Measurements from ENCODE around the gene LIF.

Gene LIF

DNA sequence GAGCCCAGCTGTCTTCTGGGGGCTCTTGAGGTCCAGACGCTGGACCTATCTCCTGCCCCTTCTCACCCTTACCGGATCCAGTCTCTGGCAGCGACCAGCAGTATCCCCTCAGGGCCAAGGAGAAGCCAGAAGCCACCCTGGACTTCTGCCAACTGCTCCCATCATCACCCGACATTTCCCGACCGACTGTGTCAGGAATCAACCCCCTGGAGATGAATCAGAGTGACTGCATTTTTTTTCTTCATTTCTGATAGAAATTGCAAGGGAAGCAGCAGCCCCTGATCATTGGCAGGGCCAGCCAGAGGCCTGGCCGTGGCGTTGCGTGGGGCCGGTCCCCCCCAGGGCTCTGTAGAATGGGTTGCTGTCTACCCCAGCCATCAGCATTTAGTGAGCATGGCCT lies 5.2 kb upstream of the LIF start:
- Histone ChIP-seq H2AFZ (ENCODE audit: low read length) (no peak overlapping the region), H3K4me1 (ENCODE audit: insufficient read depth, low read length, poor library complexity, severe bottlenecking) (peaks cover 32% of the 10 kb centered on the region), H3K9me2 (replicated peaks; ENCODE audit: low read depth, low read length) (no peaks in the 10 kb centered on the region), H3K27me3 (ENCODE audit: insufficient read depth, low read length, poor library complexity, severe bottlenecking) (no peaks in the 10 kb centered on the region), H3K4me2 (ENCODE audit: low read depth, low read length, poor library complexity, severe bottlenecking) (no peak overlapping the region), H4K20me1 (ENCODE audit: insufficient read depth, low read length, poor library complexity, severe bottlenecking) (no peaks in the 10 kb centered on the region), H3K4me3 (ENCODE audit: low read length, poor library complexity, severe bottlenecking) (no peak overlapping the region), H3K9ac (ENCODE audit: low read depth, low read length, poor library complexity, severe bottlenecking) (no peak overlapping the region), H3F3A (ENCODE audit: low read depth) (no peaks in the 10 kb centered on the region), H3K36me3 (ENCODE audit: insufficient read depth, low read length) (no peaks in the 10 kb centered on the region), H3K79me2 (ENCODE audit: insufficient read depth, low read length) (no peaks in the 10 kb centered on the region), H3K9me3 (ENCODE audit: insufficient read depth, low read depth, low read length) (no peaks in the 10 kb centered on the region)
- TF ChIP-seq, protein P1, sequence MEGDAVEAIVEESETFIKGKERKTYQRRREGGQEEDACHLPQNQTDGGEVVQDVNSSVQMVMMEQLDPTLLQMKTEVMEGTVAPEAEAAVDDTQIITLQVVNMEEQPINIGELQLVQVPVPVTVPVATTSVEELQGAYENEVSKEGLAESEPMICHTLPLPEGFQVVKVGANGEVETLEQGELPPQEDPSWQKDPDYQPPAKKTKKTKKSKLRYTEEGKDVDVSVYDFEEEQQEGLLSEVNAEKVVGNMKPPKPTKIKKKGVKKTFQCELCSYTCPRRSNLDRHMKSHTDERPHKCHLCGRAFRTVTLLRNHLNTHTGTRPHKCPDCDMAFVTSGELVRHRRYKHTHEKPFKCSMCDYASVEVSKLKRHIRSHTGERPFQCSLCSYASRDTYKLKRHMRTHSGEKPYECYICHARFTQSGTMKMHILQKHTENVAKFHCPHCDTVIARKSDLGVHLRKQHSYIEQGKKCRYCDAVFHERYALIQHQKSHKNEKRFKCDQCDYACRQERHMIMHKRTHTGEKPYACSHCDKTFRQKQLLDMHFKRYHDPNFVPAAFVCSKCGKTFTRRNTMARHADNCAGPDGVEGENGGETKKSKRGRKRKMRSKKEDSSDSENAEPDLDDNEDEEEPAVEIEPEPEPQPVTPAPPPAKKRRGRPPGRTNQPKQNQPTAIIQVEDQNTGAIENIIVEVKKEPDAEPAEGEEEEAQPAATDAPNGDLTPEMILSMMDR (conservative IDR thresholded peaks at IDR 0.05; ENCODE audit: low read length), result no peak
- no peak for TF ChIP-seq EZH2phosphoT487 (IDR thresholded peaks at IDR 0.05; ENCODE audit: borderline replicate concordance)

DNA sequence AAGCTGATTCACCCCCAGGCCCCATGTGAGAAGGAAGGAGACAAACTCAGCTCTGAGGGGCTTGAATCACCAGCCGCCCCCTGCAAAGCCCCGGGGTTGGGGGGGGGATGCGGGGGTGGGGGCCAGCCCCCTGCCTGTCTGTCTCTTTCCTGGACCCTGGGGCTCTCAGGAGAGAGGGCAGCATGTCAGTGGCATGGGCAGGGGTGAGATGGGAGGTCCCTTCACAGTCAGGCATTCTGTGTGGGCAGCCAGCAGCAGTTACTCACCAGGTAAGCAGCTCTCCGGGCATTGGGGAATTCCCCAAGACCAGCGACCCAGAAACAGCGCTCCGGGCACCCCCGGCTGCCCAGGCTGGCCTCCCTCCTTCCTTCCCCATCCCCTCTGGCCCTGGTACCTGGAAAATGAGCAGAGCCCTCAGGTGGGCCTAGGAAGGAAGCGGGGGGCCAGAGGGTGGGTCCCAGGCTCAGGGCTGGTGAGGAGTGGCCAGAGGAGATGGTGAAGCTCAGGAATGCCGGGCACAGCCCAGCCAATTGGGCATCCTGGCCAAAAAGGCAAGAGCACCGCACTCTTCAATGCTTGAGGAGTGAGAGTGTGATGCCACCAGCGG lies 4.2 kb upstream of the LIF start:
- H3K36me3 ChIP-seq (ENCODE audit: insufficient read depth, low read length), result no peaks in the 10 kb centered on the region
- H3K27me3 ChIP-seq (ENCODE audit: insufficient read depth, low read length, poor library complexity, severe bottlenecking), result no peaks in the 10 kb centered on the region
- H2AFZ ChIP-seq (ENCODE audit: low read length), result no peak overlapping the region
- no peak overlapping the region for H3K4me2 ChIP-seq (ENCODE audit: low read depth, low read length, poor library complexity, severe bottlenecking)
- H3K9me3 ChIP-seq (ENCODE audit: insufficient read depth, low read depth, low read length), result no peaks in the 10 kb centered on the region
- H3K4me1 ChIP-seq (ENCODE audit: insufficient read depth, low read length, poor library complexity, severe bottlenecking), result peaks cover 41% of the 10 kb centered on the region
- H4K20me1 ChIP-seq (ENCODE audit: insufficient read depth, low read length, poor library complexity, severe bottlenecking), result no peaks in the 10 kb centered on the region
- TF ChIP-seq, protein P1 (conservative IDR thresholded peaks at IDR 0.05; ENCODE audit: low read length), result no peak
- no peak for TF ChIP-seq EZH2phosphoT487 (IDR thresholded peaks at IDR 0.05; ENCODE audit: borderline replicate concordance)
- H3F3A ChIP-seq (ENCODE audit: low read depth), result no peaks in the 10 kb centered on the region
- no peaks in the 10 kb centered on the region for H3K79me2 ChIP-seq (ENCODE audit: insufficient read depth, low read length)
- H3K9ac ChIP-seq (ENCODE audit: low read depth, low read length, poor library complexity, severe bottlenecking), result no peak overlapping the region
- no peak overlapping the region for H3K4me3 ChIP-seq (ENCODE audit: low read length, poor library complexity, severe bottlenecking)
- no peaks in the 10 kb centered on the region for H3K9me2 ChIP-seq (replicated peaks; ENCODE audit: low read depth, low read length)

DNA sequence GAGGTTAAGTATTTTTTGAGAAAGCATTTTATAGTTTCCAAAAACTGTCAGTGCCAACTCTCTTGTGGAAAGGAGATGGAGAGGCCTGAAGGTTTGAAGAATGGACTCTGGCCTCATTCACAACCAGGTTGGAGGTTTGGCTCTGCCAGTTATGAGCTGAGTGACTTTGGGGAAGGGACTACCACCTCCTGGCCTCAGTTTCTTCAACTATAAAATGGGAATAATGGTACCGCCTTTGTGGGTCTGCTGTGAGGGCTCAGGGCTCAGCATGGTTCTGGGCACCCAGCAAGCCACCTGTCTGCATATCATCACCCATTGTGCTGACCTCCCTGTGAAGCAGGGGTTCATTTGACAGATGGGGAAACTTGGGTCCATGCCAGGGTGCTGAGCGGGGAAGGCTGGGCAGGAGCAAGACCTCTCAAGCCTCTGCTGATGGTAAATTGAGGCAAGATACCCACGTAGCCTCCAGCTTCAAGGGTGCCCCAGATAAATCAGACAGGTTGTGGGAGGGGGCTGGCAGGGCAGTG lies 3.5 kb upstream of the LIF start:
- no peaks in the 10 kb centered on the region for H3K36me3 ChIP-seq (ENCODE audit: insufficient read depth, low read length)
- H4K20me1 ChIP-seq (ENCODE audit: insufficient read depth, low read length, poor library complexity, severe bottlenecking), result no peaks in the 10 kb centered on the region
- H2AFZ ChIP-seq (ENCODE audit: low read length), result no peak overlapping the region
- H3K4me3 ChIP-seq (ENCODE audit: low read length, poor library complexity, severe bottlenecking), result no peak overlapping the region
- H3K9me3 ChIP-seq (ENCODE audit: insufficient read depth, low read depth, low read length), result no peaks in the 10 kb centered on the region
- TF ChIP-seq EZH2phosphoT487 (IDR thresholded peaks at IDR 0.05; ENCODE audit: borderline replicate concordance), result no peak
- TF ChIP-seq, protein P1 (conservative IDR thresholded peaks at IDR 0.05; ENCODE audit: low read length), result no peak
- no peaks in the 10 kb centered on the region for H3K27me3 ChIP-seq (ENCODE audit: insufficient read depth, low read length, poor library complexity, severe bottlenecking)
- H3K9ac ChIP-seq (ENCODE audit: low read depth, low read length, poor library complexity, severe bottlenecking), result no peak overlapping the region
- no peaks in the 10 kb centered on the region for H3K79me2 ChIP-seq (ENCODE audit: insufficient read depth, low read length)
- H3K4me2 ChIP-seq (ENCODE audit: low read depth, low read length, poor library complexity, severe bottlenecking), result no peak overlapping the region
- no peaks in the 10 kb centered on the region for H3K9me2 ChIP-seq (replicated peaks; ENCODE audit: low read depth, low read length)
- H3K4me1 ChIP-seq (ENCODE audit: insufficient read depth, low read length, poor library complexity, severe bottlenecking), result peaks cover 41% of the 10 kb centered on the region
- no peaks in the 10 kb centered on the region for H3F3A ChIP-seq (ENCODE audit: low read depth)
